Right renal pelvis (tissue), 4 donors: ENCODE results near the gene AGER. TPM values are rescaled to one million over a fixed set of nuclear protein-coding genes. Genes with fewer than 3 reads are reported as not detected.
A peak's percentile ranks its signal among the peaks of the same experiment; 100 is the strongest.
"Not testable (repeated sequence)": the region's sequence is repeated elsewhere in the genome, so short reads cannot be mapped to it uniquely, and the experiment has no call there.

Experiments used
- DNase-seq, 4 donors: peaks; one replicate each; pipeline ENCODE4 v3.0.0-alpha.2; 2013; ENCODE audit warnings: low read depth in 4 of 4, low spot score in 3 of 4, missing footprints in 1 of 4
- polyA plus RNA-seq, 4 donors: library from polyadenylated mRNA; unstranded; fragments of 120-200 nt; gene quantifications; one replicate each; pipeline ENCODE4 v1.2.1, GENCODE V29; 2013; ENCODE audit not compliant: insufficient read length in 4 of 4

AGER gene
- polyA plus RNA-seq, 4 donors, result 15.9 to 26.6 (median 19.7) TPM

GRCh38 chr6:32151181-32151862 is 32.7 kb downstream of the AGER start:
- no peak for DNase-seq

GRCh38 chr6:32149932-32150870 is 33.9 kb downstream of the AGER start:
- DNase-seq, result no peak

GRCh38 chr6:32149092-32149755 is 34.8 kb downstream of the AGER start:
- no peak for DNase-seq

DNA sequence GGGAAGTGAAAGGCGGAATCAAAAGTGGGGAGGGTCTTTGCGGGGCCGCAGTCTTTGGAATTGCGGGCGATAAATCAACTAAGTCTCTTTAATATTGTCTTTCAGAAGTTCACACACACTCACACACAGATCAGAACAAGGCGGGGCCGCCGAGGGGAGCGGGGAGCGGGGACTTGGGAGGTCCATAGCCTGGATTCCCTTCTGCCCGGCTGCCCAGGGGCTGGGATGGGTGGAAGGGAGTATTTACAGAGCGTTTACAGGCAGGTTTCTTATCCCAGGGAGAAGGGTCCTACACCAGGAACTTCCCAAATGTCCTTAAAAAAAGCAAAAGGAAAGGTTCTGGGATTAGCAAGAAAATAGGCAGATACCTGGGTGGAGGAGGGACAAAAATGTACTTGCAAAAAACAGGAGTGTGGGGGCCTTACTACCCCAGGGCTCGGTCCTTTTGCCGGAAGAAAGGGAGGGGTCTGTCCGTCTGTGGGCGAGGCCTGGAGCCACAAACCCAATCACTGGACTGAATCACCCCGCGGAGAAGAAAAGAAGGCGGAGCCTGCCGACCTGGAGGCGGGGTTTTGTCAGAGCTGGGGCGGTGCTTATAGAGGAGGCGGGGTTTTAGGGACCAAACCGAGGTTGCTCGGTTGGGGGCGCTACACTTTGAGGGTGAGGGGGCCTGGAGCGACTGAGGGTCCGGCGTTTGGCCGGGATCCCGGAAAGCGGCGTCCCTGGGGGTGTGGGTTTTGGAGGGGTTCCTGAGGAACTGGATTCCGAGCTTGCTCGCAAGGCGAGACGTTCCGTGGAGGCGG is 35.6 kb downstream of the AGER start:
- peak in 1 of 4 donors; percentile 75 for DNase-seq

GRCh38 chr6:32147401-32148132 is 36.5 kb downstream of the AGER start:
- DNase-seq, result no peak

DNA sequence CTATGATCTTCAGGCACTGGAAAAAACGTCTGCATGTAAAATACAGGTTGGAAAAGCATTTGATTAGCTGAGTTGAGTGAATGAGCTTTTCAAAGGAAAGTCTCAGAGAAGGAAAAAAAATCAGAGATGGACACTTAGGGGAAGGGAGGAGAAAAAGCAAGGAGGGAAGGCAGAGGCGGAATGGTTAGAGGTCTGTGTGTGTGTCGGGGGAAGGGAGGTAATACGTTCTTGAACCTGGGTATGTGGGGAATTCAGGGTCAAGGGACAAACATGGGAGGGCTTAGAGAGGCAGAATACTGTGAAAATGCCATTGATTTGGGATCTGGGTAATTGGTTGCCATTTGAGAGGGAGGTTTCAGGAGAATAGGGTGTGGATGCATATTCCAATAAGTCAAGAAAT is 37.4 kb downstream of the AGER start:
- DNase-seq, result no peak

DNA sequence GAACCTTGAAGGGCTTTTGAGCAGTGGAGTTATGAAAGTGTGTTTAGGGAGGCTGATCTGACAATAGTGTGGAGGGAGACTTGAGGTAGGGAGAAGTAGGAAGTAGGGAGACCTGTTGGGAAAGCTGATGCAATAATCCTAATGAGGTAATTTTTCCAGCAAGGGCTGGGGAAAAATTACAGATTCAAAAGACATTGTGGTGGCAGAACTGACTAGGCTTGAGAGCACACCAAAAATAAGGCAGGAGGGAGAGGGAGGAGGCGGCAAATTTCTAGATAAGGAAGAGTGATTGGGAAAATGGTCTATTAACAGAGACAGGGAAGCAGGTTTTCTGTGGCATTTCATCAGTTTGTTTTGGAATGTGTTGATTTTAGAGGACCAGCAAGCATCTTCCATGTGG is 37.8 kb downstream of the AGER start:
- no peak for DNase-seq

- DNase-seq, result not testable (repeated sequence)
Observed at GRCh38 chr6:32144238-32144637, 39.8 kb downstream of the AGER start.

DNA sequence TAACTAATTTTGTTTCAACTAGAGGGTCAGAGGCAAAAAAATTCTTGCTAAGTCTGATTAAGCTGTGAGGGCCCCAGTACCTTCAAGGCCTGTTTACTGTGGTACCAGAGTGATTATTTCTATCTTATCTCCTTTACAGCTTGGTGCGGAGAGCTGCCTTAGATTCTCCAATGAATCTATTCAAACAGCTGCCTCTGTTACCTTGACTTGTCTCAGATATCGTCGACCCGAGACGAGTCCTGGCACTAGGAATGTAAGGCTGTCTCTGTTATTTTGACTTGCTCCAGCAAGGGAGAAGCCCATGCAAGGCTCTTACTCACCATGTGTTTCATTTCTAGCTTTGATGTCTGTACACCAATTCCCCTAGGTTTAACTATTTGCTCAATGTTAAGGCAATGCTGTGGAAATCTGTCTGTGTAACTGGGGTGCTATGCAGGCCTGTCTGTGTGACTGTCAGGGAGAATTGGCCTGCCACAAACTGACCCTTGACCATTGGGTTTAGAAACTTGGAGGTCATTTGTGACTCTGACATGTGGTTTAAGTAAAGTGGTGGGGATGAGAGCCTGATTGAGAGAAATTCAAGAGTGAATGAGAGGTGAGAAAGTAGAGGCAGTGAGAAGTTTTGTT is 43.5 kb downstream of the AGER start:
- DNase-seq, result no peak

GRCh38 chr6:32139590-32139989 is 44.5 kb downstream of the AGER start:
- no peak for DNase-seq

GRCh38 chr6:32137454-32137853 is 46.6 kb downstream of the AGER start:
- no peak for DNase-seq

DNA sequence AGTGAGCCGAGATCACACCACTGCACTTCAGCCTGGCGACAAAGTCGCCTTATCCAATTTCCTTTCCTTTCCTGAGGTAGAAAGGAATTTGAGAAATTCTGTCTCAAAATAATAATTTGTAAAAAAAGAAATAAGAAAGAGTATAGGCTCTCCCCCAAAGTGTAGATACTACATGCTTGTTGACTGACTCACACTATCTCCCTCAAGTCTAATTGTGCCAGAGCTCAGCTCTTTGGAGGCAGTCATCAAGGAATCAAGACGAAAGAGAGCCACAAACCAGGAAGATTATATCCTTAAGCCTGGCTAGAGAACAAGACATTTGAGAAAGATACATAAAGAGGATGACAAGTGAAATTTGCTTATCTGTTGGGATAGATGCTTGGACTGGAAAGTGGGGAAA is 50.3 kb downstream of the AGER start:
- DNase-seq, result no peak

DNA sequence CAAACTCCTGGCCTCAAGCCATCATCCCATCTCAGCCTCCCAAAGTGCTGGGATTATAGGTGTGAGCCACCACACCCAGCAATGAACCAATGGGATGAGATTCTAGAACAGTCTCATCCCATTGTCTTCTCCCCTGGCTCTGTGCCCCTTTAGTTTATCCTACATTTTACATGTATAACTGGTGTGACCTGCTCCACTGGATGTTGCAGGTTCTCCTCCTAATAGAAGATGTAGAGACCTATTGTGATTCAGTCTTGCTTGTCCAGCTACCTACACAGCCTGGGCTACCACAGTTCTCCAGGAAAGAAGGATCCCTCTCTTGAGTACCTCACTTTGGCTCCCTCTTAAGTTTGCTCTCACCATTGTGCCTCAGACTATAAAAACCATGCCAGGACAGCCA is 51.9 kb downstream of the AGER start:
- DNase-seq, result no peak

DNA sequence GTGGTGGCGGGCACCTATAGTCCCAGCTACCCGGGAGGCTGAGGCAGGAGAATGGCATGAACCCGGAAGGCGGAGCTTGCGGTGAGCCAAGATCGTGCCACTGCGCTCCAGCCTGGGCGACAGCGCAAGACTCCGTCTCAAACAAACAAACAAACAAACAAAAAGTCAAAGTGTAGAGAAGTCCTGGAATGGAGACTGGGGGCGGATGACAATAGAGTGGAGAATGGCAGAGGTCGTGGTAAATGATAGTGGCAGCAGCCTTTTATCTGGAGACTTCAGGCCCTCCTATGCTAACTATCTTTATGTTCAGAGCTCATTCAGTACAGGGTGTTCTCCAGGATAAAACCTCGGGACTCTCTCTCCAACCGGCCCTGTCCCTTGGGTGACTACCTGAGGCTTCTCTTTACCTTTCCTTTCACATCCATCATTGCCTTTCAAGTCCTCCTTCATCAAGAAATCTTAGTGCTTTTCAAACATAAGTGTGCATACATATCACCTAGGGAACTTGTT is 52.6 kb downstream of the AGER start:
- DNase-seq, result no peak

Other genes with a start within 250 kb of the AGER start
- gene CFB, start 238.2 kb downstream of the AGER start, polyA plus RNA-seq, result 10 to 100 TPM in 1 of 4 donors, 1 to 10 TPM in 3; 5.0 to 20.8 (median 6.1) TPM
- gene NELFE, start 225.3 kb downstream of the AGER start, polyA plus RNA-seq, result 100 to 1,000 TPM in 1 of 4 donors, 10 to 100 TPM in 3; 88.2 to 102 (median 92.2) TPM
- 10 to 100 TPM; 41.1 to 51.1 (median 44.7) TPM for gene SKIC2, start 225.1 kb downstream of the AGER start, polyA plus RNA-seq
- 10 to 100 TPM; 28.9 to 30.7 (median 29.5) TPM for gene DXO, start 212.1 kb downstream of the AGER start, polyA plus RNA-seq
- gene C4A, start 202.2 kb downstream of the AGER start, polyA plus RNA-seq, result 10 to 100 TPM; 11.1 to 23.7 (median 14.7) TPM
- gene C4B, start 169.5 kb downstream of the AGER start, polyA plus RNA-seq, result 10 to 100 TPM; 13.1 to 21.4 (median 17.3) TPM
- 1 to 10 TPM in 1 of 4 donors, under 1 TPM in 3; 0.27 to 1.2 (median 0.95) TPM for gene CYP21A2, start 145.8 kb downstream of the AGER start, polyA plus RNA-seq
- 10 to 100 TPM in 1 of 4 donors, 1 to 10 TPM in 3; 3.2 to 11.2 (median 5.0) TPM for gene TNXB, start 74.9 kb downstream of the AGER start, polyA plus RNA-seq
- gene ATF6B, start 56.0 kb downstream of the AGER start, polyA plus RNA-seq, result 100 to 1,000 TPM in 3 of 4 donors, 10 to 100 TPM in 1; 98.3 to 104 (median 101) TPM
- gene FKBPL, start 54.0 kb downstream of the AGER start, polyA plus RNA-seq, result 1 to 10 TPM; 6.4 to 7.9 (median 7.4) TPM
- gene PRRT1, start 32.3 kb downstream of the AGER start, polyA plus RNA-seq, result 1 to 10 TPM; 2.6 to 4.0 (median 3.2) TPM
- gene PPT2, start 30.1 kb downstream of the AGER start, polyA plus RNA-seq, result 10 to 100 TPM; 33.8 to 39.2 (median 34.8) TPM
- 10 to 100 TPM; 24.6 to 31.6 (median 27.0) TPM for gene EGFL8, start 19.7 kb downstream of the AGER start, polyA plus RNA-seq
- 100 to 1,000 TPM; 103 to 116 (median 108) TPM for gene AGPAT1, start 8.2 kb downstream of the AGER start, polyA plus RNA-seq
- 100 to 1,000 TPM; 104 to 122 (median 109) TPM for gene RNF5, start 5.8 kb downstream of the AGER start, polyA plus RNA-seq
- 100 to 1,000 TPM; 171 to 198 (median 176) TPM for gene PBX2, start 5.9 kb upstream of the AGER start, polyA plus RNA-seq
- 10 to 100 TPM in 3 of 4 donors, 1 to 10 TPM in 1; 9.9 to 12.9 (median 10.8) TPM for gene GPSM3, start 8.4 kb upstream of the AGER start, polyA plus RNA-seq
- gene NOTCH4, start 39.8 kb upstream of the AGER start, polyA plus RNA-seq, result 10 to 100 TPM; 16.1 to 21.6 (median 19.2) TPM
- gene TSBP1, start 187.7 kb upstream of the AGER start, polyA plus RNA-seq, result under 1 TPM in 1 of 4 donors, not detected in 3; 0.05 TPM
- gene BTNL2, start 222.9 kb upstream of the AGER start, polyA plus RNA-seq, result 1 to 10 TPM in 1 of 4 donors, under 1 TPM in 2, not detected in 1; 0.19 to 1.3 (median 0.52) TPM